C4-2B (cell line): ENCODE measurements around the gene SLC38A2.

ENCODE experiments used
- CTCF ChIP-seq: fragments of 450-650 bp; conservative IDR thresholded peaks from 2 replicates; pipeline ENCODE4 v1.5.1; 2017; ENCODE audit warnings: mild to moderate bottlenecking
- ZFX ChIP-seq: fragments of 450-650 bp; IDR thresholded peaks from 2 replicates; pipeline ENCODE4 v1.6.1; 2017

GRCh38 chr12:46367351-46368029, 5.1 kb downstream of the SLC38A2 start:
- TF ChIP-seq CTCF = no peak
- TF ChIP-seq ZFX = no peak
